GM18502 (cell line): Measurements from ENCODE around the gene GGT5.
"Not testable (repeated sequence)": the region's sequence is repeated elsewhere in the genome, so short reads cannot be mapped to it uniquely, and the experiment has no call there.

Experiments
- ATAC-seq: cut with Tn5 transposase; IDR thresholded peaks from one replicate; pipeline ENCODE4 v1.9.1; 2021; ENCODE audit warnings: mild to moderate bottlenecking; ENCODE audit not compliant: unreplicated experiment, poor library complexity

GGT5 gene

DNA sequence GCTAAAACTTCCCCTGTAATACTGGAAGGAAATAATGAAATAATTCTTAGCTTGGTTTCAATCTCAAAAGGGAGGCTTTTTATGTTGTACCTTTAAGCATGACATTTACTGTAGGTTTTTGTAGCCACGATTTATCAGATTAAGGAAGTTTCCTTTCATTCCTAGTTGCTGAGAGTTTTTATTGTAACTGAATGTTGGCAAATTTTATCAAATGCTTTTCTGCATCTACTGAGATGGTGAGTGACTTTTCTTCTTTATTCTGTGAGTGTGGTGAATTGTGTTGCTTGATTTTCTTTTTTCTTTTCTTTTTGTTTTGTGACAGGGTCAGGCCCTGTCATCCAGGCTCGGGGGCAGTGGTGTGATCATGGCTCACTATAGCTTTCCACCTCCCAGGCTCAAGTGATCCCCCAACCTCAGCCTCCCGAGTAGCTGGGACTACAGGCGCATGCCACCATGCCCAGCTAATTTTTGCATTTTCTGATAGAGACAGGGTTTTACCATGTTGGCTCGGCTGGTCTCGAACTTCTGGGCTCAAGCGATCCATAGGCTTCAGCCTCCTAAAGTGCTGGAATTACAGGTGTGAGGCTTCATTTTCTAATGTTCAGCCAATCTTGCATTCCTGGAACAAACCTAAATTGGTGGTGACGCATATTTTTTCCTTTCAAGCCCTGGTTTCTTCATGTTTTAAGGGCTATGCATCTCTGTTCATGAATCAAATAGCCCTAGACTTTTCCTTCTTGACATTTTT is 37.4 kb downstream of the GGT5 start:
- ATAC-seq, result no peak

DNA sequence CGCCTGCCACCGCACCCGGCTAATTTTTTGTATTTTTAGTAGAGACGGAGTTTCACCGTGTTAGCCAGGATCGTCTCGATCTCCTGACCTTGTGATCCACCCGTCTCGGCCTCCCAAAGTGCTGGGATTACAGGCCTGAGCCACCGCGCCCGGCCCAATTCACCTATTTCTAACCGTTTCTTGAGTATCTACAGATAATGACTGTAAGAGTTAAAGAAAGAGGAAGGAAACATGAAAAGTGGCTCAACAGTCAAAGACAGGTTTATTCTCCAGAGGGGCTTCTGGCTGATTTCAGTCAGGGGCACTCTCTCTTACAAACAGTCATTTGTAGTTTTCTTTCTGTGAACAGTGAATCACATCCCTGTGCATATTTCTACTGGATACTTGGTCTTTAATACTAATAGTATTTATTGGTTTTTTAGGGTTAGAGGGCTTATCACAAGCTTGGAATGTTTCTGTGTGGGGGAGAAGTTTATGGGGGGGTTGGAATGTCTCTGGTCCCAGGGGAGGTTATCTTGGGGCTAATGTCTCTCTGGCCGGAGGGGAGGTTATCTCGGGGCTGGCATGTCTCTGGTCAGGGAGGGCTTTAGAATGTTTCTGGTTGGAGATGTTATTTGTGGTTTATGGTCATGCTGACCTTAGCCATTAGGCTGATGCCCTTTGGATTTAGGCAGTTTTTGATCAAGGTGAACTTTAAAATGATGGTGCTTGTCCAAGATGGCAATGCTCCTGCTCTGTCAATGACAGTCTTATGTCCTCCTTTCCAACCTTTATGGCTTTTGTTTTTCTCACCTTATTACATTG is 38.2 kb downstream of the GGT5 start:
- ATAC-seq, result not testable (repeated sequence)

DNA sequence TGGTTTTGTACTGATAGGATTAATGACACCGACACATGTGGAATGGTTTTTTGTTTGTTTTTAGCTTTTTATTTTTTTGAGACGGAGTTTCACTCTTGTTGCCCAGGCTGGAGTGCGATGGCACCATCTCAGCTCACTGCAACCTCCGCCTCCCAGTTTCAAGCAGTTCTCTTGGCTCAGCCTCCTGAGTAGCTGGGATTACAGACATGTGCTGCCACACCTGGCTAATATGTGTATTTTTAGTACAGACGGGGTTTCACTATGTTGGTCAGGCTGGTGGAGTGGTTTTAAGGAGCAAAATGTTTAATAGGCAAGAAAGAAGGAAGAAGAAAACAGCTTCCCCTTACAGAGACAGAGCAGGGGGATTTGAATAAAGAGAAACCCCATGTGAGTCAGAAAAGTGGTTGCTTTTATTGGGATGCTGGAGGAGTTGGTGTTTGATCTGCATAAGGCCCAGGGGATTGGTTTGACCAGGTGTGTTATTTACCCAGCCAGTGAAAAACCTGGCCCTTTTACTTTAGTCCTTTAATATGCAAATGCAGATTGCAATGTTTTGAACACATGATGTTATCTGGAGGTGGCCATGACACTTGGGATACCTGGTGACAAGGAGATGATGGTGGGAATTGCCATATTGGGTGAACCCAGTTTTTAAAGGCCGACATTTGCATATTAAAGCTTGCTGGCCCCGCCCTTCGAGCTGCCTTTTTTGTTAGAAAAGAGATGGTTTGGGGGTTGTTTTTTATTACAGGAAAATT is 39.3 kb downstream of the GGT5 start:
- ATAC-seq, result no peak

- ATAC-seq, result not testable (repeated sequence)
Measured at GRCh38 chr22:24203856-24204255, 41.0 kb downstream of the GGT5 start.

DNA sequence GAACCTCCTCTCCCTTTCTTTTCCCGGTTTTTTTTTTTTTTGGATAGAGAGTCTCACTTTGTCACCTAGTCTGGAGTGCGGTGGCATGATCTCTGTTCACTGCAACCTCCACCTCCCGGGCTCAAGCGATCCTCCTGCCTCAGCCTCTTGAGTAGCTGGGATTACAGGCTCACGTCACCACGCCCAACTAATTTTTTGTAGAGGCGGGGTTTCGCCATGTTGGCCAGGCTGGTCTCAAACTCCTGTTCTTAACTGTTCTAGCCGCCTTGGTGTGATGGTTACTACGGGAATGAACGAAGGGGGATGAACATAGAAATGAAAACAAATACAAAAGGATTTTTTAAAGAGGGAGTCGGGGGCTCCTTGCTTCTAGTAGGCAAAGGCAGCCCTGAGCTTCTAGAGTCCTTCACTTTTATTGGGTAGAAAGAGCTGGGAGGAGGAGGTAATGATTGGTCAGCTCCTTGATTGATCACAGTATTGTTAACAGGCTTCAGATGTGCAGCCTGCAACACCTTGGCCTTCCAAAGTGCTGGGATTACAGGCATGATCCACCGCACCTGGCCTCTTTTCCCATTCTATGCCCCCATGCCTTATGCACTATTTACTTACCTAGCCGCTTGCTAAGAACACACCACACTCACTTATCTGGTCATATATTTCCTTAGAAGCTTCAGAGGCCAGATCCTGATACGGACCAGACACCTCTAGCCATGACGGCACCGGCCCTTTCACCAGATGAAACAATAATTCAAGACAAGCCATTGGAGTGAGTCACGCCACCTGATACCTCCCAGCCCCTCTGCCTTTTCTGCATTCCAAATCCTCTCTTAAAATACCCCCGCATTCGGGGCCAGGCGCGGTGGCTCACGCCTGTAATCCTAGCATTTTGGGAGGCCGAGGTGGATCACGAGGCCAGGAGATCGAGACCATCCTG is 42.9 kb downstream of the GGT5 start:
- no peak for ATAC-seq

- no peak for ATAC-seq
Measured at GRCh38 chr22:24200619-24201212, 44.2 kb downstream of the GGT5 start.

DNA sequence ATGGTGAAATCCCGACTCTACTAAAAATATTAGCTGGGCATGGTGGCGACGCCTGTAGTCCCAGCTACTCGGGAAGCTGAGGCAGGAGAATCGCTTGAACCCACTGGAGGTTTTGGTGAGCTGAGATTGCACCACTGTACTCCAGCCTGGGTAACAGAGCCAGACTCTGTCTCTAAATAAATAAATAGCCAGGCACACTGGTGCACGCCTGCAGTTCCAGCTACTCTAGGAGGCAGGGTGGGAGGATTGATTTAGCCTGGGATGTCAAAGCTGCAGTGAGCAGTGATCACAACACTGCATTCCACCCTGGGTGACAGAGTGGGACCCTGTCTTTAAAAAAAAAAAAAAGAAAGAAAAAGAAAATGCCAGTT is 46.2 kb downstream of the GGT5 start:
- ATAC-seq, result no peak

GRCh38 chr22:24191893-24192292 is 53.0 kb downstream of the GGT5 start:
- no peak for ATAC-seq

DNA sequence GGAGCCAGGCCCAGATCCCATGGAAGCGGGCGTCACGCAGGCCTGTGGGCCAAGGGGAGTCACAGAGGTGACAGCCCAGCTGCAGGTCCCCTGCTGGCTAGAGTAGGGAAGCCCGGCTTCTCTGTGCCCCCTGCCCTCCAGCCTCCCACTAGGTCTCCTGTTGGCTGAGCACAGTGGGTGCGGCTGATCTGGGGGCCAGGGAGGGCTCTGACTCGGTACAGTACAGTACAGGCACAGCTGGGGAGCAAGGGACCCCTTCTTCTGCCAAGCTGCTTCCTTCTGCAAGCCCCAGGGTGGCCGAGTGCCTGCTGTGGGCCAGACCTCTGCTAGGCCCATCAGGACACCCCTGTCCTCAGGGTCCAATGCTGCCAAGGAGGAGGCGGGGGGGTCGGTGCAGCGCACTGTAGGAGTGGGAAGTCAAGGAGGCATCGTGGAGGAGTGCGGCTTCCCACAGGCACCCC is 53.5 kb downstream of the GGT5 start:
- no peak for ATAC-seq

GRCh38 chr22:24190596-24191208 is 54.2 kb downstream of the GGT5 start:
- no peak for ATAC-seq

GRCh38 chr22:24190159-24190540 is 54.7 kb downstream of the GGT5 start:
- no peak for ATAC-seq

DNA sequence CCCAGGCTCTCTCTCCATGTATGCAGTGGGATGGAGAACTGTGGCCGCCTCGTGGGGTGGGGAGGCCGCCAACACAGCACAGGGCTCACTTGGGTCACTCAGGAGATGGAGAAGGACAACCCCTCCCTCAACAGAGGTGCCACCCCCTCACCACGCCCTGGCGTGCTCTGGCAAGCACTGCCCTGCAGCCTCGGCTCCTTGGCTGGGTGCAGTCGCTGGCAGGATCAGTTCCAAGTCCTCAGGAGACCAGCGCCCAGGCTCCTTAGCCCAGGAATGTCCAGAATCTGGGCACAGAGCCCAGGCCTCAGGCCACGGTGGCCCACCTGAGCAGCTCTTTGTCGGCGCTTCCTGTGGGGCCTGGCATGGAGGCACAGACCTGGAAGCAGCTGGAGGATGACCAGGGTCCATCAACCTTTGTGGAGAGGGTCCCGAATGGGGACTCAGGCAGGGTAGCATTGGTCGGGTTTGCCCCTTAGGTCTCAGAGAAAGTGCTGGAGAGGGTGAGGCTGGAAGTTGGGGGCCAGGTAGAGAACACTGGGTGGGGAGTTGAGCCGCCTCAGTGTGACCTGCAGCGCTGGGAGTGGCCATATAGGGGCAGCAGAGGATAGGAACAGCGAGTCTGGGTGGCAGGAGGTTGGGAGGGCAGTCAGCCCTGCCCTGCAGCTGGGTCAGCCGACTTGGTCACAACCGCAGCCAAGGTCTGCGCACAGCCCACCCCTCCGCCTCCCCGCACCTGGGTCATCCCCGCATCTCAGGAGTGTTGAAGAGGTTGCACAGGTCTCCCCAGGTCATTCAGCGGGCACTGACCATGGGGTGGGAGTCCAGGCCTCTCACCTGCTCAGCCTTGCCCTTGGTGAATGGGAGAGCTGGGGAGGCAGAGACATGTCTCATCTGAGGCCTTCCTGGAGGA is 55.4 kb downstream of the GGT5 start:
- ATAC-seq, result no peak

DNA sequence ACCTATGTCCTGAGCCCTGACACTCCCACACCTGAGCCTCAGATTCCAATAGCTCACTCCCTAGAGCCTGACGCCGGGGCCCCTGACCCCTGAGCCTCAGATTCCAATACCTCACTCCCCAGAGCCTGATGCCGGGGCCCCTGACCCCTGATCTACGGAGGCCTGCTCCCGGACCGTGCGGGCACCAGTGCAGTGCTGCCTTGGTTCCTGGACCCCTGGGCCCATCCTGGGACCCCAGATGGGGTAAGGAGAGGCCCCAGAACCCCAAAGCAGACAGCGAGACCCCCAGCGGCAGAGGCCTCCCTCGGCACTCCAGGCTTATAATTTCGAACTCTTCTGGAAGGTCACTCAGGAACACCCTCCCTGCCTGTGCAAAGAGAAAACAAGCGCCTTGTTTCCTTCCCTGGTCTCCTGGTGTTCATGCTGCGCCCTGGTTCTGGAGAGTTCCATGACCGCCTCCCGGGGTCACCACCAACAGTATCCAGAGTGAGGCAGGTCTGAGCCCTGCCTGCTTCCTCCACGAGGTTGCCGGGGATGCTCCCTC is 56.1 kb downstream of the GGT5 start:
- no peak for ATAC-seq

- no peak for ATAC-seq
Measured at GRCh38 chr22:24187731-24188644, 56.9 kb downstream of the GGT5 start.

DNA sequence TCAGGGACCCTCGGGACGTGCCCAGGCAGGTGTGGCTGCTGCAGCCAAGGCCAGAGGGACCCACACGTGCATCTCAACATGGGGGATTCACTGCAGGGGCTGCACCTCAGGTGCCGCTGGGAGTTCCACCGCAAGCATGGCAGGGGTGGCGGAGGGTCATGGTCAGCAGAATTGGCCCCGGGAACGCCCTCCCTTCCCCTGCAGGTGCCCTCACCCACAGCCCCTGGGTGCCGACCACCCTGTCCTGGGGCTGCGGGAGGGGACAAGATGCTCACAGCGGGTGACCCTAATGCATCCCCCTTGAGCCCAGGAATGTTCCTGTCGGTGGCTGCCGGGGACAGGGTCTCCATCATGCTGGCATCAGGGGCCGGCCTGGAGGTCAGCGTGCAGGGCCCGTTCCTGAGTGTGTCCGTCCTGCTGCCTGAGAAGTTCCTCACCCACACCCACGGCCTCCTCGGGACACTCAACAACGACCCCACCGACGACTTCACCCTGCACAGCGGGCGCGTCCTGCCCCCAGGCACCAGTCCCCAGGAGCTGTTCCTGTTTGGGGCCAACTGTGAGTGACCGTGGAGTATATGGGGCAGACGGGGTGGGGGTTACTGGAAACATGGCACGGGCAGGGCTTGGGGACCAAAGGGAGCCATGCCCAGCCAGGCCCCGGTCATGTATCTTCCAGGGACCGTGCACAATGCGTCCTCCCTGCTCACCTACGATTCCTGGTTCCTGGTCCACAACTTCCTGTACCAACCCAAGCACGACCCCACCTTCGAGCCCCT is 57.8 kb downstream of the GGT5 start:
- no peak for ATAC-seq

DNA sequence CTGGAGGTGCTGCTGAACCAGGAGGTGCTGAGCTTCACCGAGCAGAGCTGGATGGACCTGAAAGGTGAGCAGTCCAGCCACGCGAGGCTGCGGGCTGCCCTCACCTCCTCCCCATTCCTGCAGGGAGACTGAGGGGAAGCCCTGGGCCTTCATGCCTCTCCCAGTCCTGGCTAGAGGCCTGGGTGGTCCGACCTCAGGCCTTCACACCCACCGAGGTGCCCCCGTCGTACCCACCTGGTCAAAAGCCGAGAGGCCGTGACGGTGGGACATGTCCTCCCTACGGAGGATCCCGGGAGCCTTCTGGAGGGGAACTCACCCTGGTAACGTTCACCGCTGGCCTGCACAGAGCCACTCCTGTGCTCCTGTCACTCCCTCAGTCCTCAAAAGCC is 58.5 kb downstream of the GGT5 start:
- no peak for ATAC-seq
